ENCODE results near the gene TMEM8B. TPM values are rescaled to one million over a fixed set of nuclear protein-coding genes. Genes with fewer than 3 reads are reported as not detected.
A peak's percentile ranks its signal among the peaks of the same experiment; 100 is the strongest.
"Not testable (repeated sequence)": the region's sequence is repeated elsewhere in the genome, so short reads cannot be mapped to it uniquely, and the experiment has no call there.

The TMEM8B gene
- total RNA-seq, 1 donor = 2.5 TPM

- Histone ChIP-seq H4K20me1 (ENCODE audit: insufficient read depth, low read length) (no peaks in the 10 kb centered on the region), H3K4me1 (ENCODE audit: insufficient read depth, low read length) (peaks cover 5% of the 10 kb centered on the region), H3K4me3 (ENCODE audit: insufficient read depth, low read length) (no peak overlapping the region), H3K4me2 (ENCODE audit: insufficient read depth, low read length) (peak overlapping the region; percentile 6), H3K9me3 (ENCODE audit: low read depth, low read length) (no peaks in the 10 kb centered on the region), H2AFZ (ENCODE audit: low read length) (no peak overlapping the region), H3K27me3 (ENCODE audit: insufficient read depth, low read length) (peaks cover 3% of the 10 kb centered on the region), H3K27ac (ENCODE audit: low read depth, low read length) (no peak overlapping the region), H3K79me2 (ENCODE audit: insufficient read depth, low read length) (no peaks in the 10 kb centered on the region), H3K36me3 (ENCODE audit: insufficient read depth, low read length) (no peaks in the 10 kb centered on the region)
- DNase-seq (ENCODE audit: insufficient read length, low spot score, missing footprints) = peak; percentile 64
- TF ChIP-seq CTCF (IDR thresholded peaks at IDR 0.05; ENCODE audit: extremely low read depth, low read depth, low read length) = peak; percentile 99
These were observed 53.3 kb downstream of the TMEM8B start for GRCh38 chr9:35882263-35882848.

GRCh38 chr9:35882996-35883395 is 54.0 kb downstream of the TMEM8B start:
- Histone ChIP-seq H3K9me3 (ENCODE audit: low read depth, low read length) (no peaks in the 10 kb centered on the region), H3K4me3 (ENCODE audit: insufficient read depth, low read length) (no peak overlapping the region), H3K27me3 (ENCODE audit: insufficient read depth, low read length) (no peaks in the 10 kb centered on the region), H3K79me2 (ENCODE audit: insufficient read depth, low read length) (no peaks in the 10 kb centered on the region), H3K4me1 (ENCODE audit: insufficient read depth, low read length) (peaks cover 5% of the 10 kb centered on the region), H3K27ac (ENCODE audit: low read depth, low read length) (no peak overlapping the region), H3K4me2 (ENCODE audit: insufficient read depth, low read length) (no peak overlapping the region), H4K20me1 (ENCODE audit: insufficient read depth, low read length) (no peaks in the 10 kb centered on the region), H3K36me3 (ENCODE audit: insufficient read depth, low read length) (no peaks in the 10 kb centered on the region), H2AFZ (ENCODE audit: low read length) (peak overlapping the region; percentile 78)
- TF ChIP-seq CTCF (IDR thresholded peaks at IDR 0.05; ENCODE audit: extremely low read depth, low read depth, low read length) = no peak
- DNase-seq (ENCODE audit: insufficient read length, low spot score, missing footprints) = no peak

GRCh38 chr9:35884908-35885307 is 55.9 kb downstream of the TMEM8B start:
- H3K79me2 ChIP-seq (ENCODE audit: insufficient read depth, low read length); H4K20me1 ChIP-seq (ENCODE audit: insufficient read depth, low read length); H3K36me3 ChIP-seq (ENCODE audit: insufficient read depth, low read length); DNase-seq (ENCODE audit: insufficient read length, low spot score, missing footprints); H3K4me3 ChIP-seq (ENCODE audit: insufficient read depth, low read length); H3K4me1 ChIP-seq (ENCODE audit: insufficient read depth, low read length); H3K9me3 ChIP-seq (ENCODE audit: low read depth, low read length); H2AFZ ChIP-seq (ENCODE audit: low read length); H3K27me3 ChIP-seq (ENCODE audit: insufficient read depth, low read length); H3K27ac ChIP-seq (ENCODE audit: low read depth, low read length); H3K4me2 ChIP-seq (ENCODE audit: insufficient read depth, low read length): not testable (repeated sequence)

- Histone ChIP-seq H3K9me3 (ENCODE audit: low read depth, low read length) (no peaks in the 10 kb centered on the region), H3K36me3 (ENCODE audit: insufficient read depth, low read length) (no peaks in the 10 kb centered on the region), H3K4me3 (ENCODE audit: insufficient read depth, low read length) (no peak overlapping the region), H3K4me2 (ENCODE audit: insufficient read depth, low read length) (no peak overlapping the region), H3K4me1 (ENCODE audit: insufficient read depth, low read length) (peaks cover 9% of the 10 kb centered on the region), H4K20me1 (ENCODE audit: insufficient read depth, low read length) (no peaks in the 10 kb centered on the region), H2AFZ (ENCODE audit: low read length) (no peak overlapping the region), H3K27me3 (ENCODE audit: insufficient read depth, low read length) (no peaks in the 10 kb centered on the region), H3K79me2 (ENCODE audit: insufficient read depth, low read length) (no peaks in the 10 kb centered on the region), H3K27ac (ENCODE audit: low read depth, low read length) (no peak overlapping the region)
- TF ChIP-seq CTCF (IDR thresholded peaks at IDR 0.05; ENCODE audit: extremely low read depth, low read depth, low read length) = no peak
- DNase-seq (ENCODE audit: insufficient read length, low spot score, missing footprints) = no peak
These were observed 62.6 kb downstream of the TMEM8B start for GRCh38 chr9:35891646-35892045.
